GM19397 (cell line): ENCODE measurements around the gene FOXO6.

Experiments used
- ATAC-seq: cut with Tn5 transposase; IDR thresholded peaks from one replicate; pipeline ENCODE4 v1.9.1; 2021; ENCODE audit warnings: mild to moderate bottlenecking, moderate library complexity; ENCODE audit not compliant: unreplicated experiment

Gene FOXO6

GRCh38 chr1:41360786-41361494 is at the start of gene FOXO6:
FOXO6 (plus strand) TSS chr1:41361434.
- ATAC-seq: peak; percentile 86

GRCh38 chr1:41312991-41313645 is 48.1 kb upstream of the FOXO6 start:
- ATAC-seq: no peak

GRCh38 chr1:41313661-41314131 is 47.5 kb upstream of the FOXO6 start:
- ATAC-seq: no peak

- no peak for ATAC-seq
Observed at GRCh38 chr1:41314376-41315145, 46.7 kb upstream of the FOXO6 start.

- ATAC-seq: no peak
Observed at GRCh38 chr1:41315146-41315822, 46.0 kb upstream of the FOXO6 start.

GRCh38 chr1:41315871-41316270 is 45.4 kb upstream of the FOXO6 start:
- no peak for ATAC-seq

GRCh38 chr1:41317361-41317760 is 43.9 kb upstream of the FOXO6 start:
- no peak for ATAC-seq

- no peak for ATAC-seq
Observed at GRCh38 chr1:41318135-41318534, 43.1 kb upstream of the FOXO6 start.

- ATAC-seq: no peak
Observed at GRCh38 chr1:41319106-41319755, 42.0 kb upstream of the FOXO6 start.

GRCh38 chr1:41319807-41320711 is 41.2 kb upstream of the FOXO6 start:
- ATAC-seq: no peak

- ATAC-seq: no peak
Observed at GRCh38 chr1:41320895-41321676, 40.1 kb upstream of the FOXO6 start.

- ATAC-seq: no peak
Observed at GRCh38 chr1:41322101-41322661, 39.1 kb upstream of the FOXO6 start.

GRCh38 chr1:41322835-41323234 is 38.4 kb upstream of the FOXO6 start:
- no peak for ATAC-seq

- no peak for ATAC-seq
Observed at GRCh38 chr1:41323243-41323642, 38.0 kb upstream of the FOXO6 start.

- ATAC-seq: no peak
Observed at GRCh38 chr1:41325801-41326200, 35.4 kb upstream of the FOXO6 start.

GRCh38 chr1:41327383-41327999 is 33.7 kb upstream of the FOXO6 start:
- ATAC-seq: no peak

GRCh38 chr1:41328001-41328615 is 33.1 kb upstream of the FOXO6 start:
- no peak for ATAC-seq
